Measurements from ENCODE around the gene TMEM191C. TPM values are rescaled to one million over a fixed set of nuclear protein-coding genes. Genes with fewer than 3 reads are reported as not detected.
"Not testable (repeated sequence)": the region's sequence is repeated elsewhere in the genome, so short reads cannot be mapped to it uniquely, and the experiment has no call there.

TMEM191C gene
- total RNA-seq, 4 donors from 2014 or later, result 5.6 to 15.0 (median 6.4) TPM

- Histone ChIP-seq H3K27me3 (no peaks in the 10 kb centered on the region), H3K9me3 (no peaks in the 10 kb centered on the region), H3K27ac (no peak overlapping the region), H3K36me3 (peaks cover 0 to 7% (median 4%) of the 10 kb centered on the region in 4 donors), H3K4me3 (no peak overlapping the region), H3K4me1 (no peaks in the 10 kb centered on the region)
- in situ Hi-C loops (cut with MboI; ENCODE audit: low pct_ligation_motif_present in 1 of 4, low pct_unique_long_range_greater_than_20kb in 1 of 4, low sequenced_read_pairs in 3 of 4), result no loop called here
- TF ChIP-seq CTCF (IDR thresholded peaks at IDR 0.05) (no peak), POLR2A (IDR thresholded peaks at IDR 0.05) (no peak), EP300 (IDR thresholded peaks at IDR 0.05; ENCODE audit: low read depth) (no peak), POLR2AphosphoS5 (IDR thresholded peaks at IDR 0.05) (no peak)
- DNase-seq, result no peak
- WGBS, 2 donors (ENCODE audit: low coverage in 1 of 2), result 91 to 95% methylated on average over 3 to 16 of the region's 23 CpGs
- intact Hi-C loops (cut with DNase I; ENCODE audit: low total_unique reads), result no loop called here
Measured at GRCh38 chr22:21449531-21450319, 17.5 kb upstream of the TMEM191C start.

- in situ Hi-C loops (cut with MboI; ENCODE audit: low pct_ligation_motif_present in 1 of 4, low pct_unique_long_range_greater_than_20kb in 1 of 4, low sequenced_read_pairs in 3 of 4), result no loop called here
- no peak overlapping the region for H3K27ac ChIP-seq
- H3K9me3 ChIP-seq, result no peaks in the 10 kb centered on the region
- peaks cover 0 to 7% (median 2%) of the 10 kb centered on the region in 4 donors for H3K36me3 ChIP-seq
- H3K27me3 ChIP-seq, result no peaks in the 10 kb centered on the region
- intact Hi-C loops (cut with DNase I; ENCODE audit: low total_unique reads), result no loop called here
- DNase-seq, result no peak
- TF ChIP-seq CTCF (IDR thresholded peaks at IDR 0.05), result no peak
- no peak for TF ChIP-seq POLR2A (IDR thresholded peaks at IDR 0.05)
- no peak for TF ChIP-seq EP300 (IDR thresholded peaks at IDR 0.05; ENCODE audit: low read depth)
- TF ChIP-seq POLR2AphosphoS5 (IDR thresholded peaks at IDR 0.05), result no peak
- H3K4me3 ChIP-seq, result no peak overlapping the region
- no peaks in the 10 kb centered on the region for H3K4me1 ChIP-seq
- 85 to 90% methylated on average over 4 to 19 of the region's 19 CpGs for WGBS, 2 donors (ENCODE audit: low coverage in 1 of 2)
Measured at GRCh38 chr22:21450320-21450831, 16.8 kb upstream of the TMEM191C start.

- intact Hi-C loops (cut with DNase I; ENCODE audit: low total_unique reads), result no loop called here
- Histone ChIP-seq H3K4me1 (no peaks in the 10 kb centered on the region), H3K27me3 (no peaks in the 10 kb centered on the region), H3K27ac (no peak overlapping the region), H3K9me3 (no peaks in the 10 kb centered on the region), H3K4me3 (no peak overlapping the region), H3K36me3 (peaks cover 0 to 5% (median 0%) of the 10 kb centered on the region in 4 donors)
- no peak for DNase-seq
- TF ChIP-seq POLR2A (IDR thresholded peaks at IDR 0.05) (no peak), EP300 (IDR thresholded peaks at IDR 0.05; ENCODE audit: low read depth) (no peak), CTCF (IDR thresholded peaks at IDR 0.05) (no peak), POLR2AphosphoS5 (IDR thresholded peaks at IDR 0.05) (no peak)
- in situ Hi-C loops (cut with MboI; ENCODE audit: low pct_ligation_motif_present in 1 of 4, low pct_unique_long_range_greater_than_20kb in 1 of 4, low sequenced_read_pairs in 3 of 4), result no loop called here
- WGBS, 2 donors (ENCODE audit: low coverage in 1 of 2), result 77% methylated on average over 9 of the region's 9 CpGs; no CpG with 5 or more reads in 1 of the 2 donors
Measured at GRCh38 chr22:21450858-21451353, 16.3 kb upstream of the TMEM191C start.

GRCh38 chr22:21451545-21452520 lies 15.4 kb upstream of the TMEM191C start:
- 80 to 85% methylated on average over 1 to 7 of the region's 7 CpGs for WGBS, 2 donors (ENCODE audit: low coverage in 1 of 2)
- intact Hi-C loops (cut with DNase I; ENCODE audit: low total_unique reads), result no loop called here
- in situ Hi-C loops (cut with MboI; ENCODE audit: low pct_ligation_motif_present in 1 of 4, low pct_unique_long_range_greater_than_20kb in 1 of 4, low sequenced_read_pairs in 3 of 4), result no loop called here
- H3K9me3 ChIP-seq, result no peaks in the 10 kb centered on the region
- DNase-seq, result no peak
- H3K36me3 ChIP-seq, result no peaks in the 10 kb centered on the region
- H3K27ac ChIP-seq, result no peak overlapping the region
- TF ChIP-seq POLR2AphosphoS5 (IDR thresholded peaks at IDR 0.05) (no peak), CTCF (IDR thresholded peaks at IDR 0.05) (no peak), POLR2A (IDR thresholded peaks at IDR 0.05) (no peak), EP300 (IDR thresholded peaks at IDR 0.05; ENCODE audit: low read depth) (no peak)
- no peaks in the 10 kb centered on the region for H3K4me1 ChIP-seq
- no peaks in the 10 kb centered on the region for H3K27me3 ChIP-seq
- H3K4me3 ChIP-seq, result no peak overlapping the region

GRCh38 chr22:21452666-21453065 lies 14.5 kb upstream of the TMEM191C start:
- H3K4me1 ChIP-seq; H3K27ac ChIP-seq; H3K9me3 ChIP-seq; in situ Hi-C loops (cut with MboI; ENCODE audit: low pct_ligation_motif_present in 1 of 4, low pct_unique_long_range_greater_than_20kb in 1 of 4, low sequenced_read_pairs in 3 of 4); H3K4me3 ChIP-seq; DNase-seq; H3K27me3 ChIP-seq; intact Hi-C loops (cut with DNase I; ENCODE audit: low total_unique reads); H3K36me3 ChIP-seq: not testable (repeated sequence)
- 94 to 100% methylated on average over 1 to 4 of the region's 4 CpGs for WGBS, 2 donors (ENCODE audit: low coverage in 1 of 2)

- not testable (repeated sequence) for DNase-seq
Measured at GRCh38 chr22:21454998-21455333, 12.2 kb upstream of the TMEM191C start.

More at GRCh38 chr22:21454998-21455333, 12.2 kb upstream of the TMEM191C start:
- H3K9me3 ChIP-seq; H3K27me3 ChIP-seq; H3K36me3 ChIP-seq; in situ Hi-C loops (cut with MboI; ENCODE audit: low pct_ligation_motif_present in 1 of 4, low pct_unique_long_range_greater_than_20kb in 1 of 4, low sequenced_read_pairs in 3 of 4); H3K27ac ChIP-seq; H3K4me3 ChIP-seq; H3K4me1 ChIP-seq; intact Hi-C loops (cut with DNase I; ENCODE audit: low total_unique reads): not testable (repeated sequence)
- WGBS, 2 donors (ENCODE audit: low coverage in 1 of 2), result 86 to 90% methylated on average over 8 to 9 of the region's 9 CpGs
